HG02938 (cell line): ENCODE results near the gene RNF44.

Experiments
- ATAC-seq: cut with Tn5 transposase; IDR thresholded peaks from one replicate; pipeline ENCODE4 v1.9.1; 2021; ENCODE audit warnings: mild to moderate bottlenecking, moderate library complexity; ENCODE audit not compliant: unreplicated experiment

The RNF44 gene

GRCh38 chr5:176536902-176537553 lies at the start of gene RNF44:
RNF44 (minus strand) TSS chr5:176537402; CDS start chr5:176532472, 4,930 bp downstream.
- ATAC-seq: peak; percentile 50

- no peak for ATAC-seq
Measured at GRCh38 chr5:176583076-176583475, 45.9 kb upstream of the RNF44 start.

- ATAC-seq: no peak
Measured at GRCh38 chr5:176581361-176581760, 44.2 kb upstream of the RNF44 start.

- no peak for ATAC-seq
Measured at GRCh38 chr5:176579323-176579722, 42.1 kb upstream of the RNF44 start.

- ATAC-seq: no peak
Measured at GRCh38 chr5:176578391-176578808, 41.2 kb upstream of the RNF44 start.

GRCh38 chr5:176577312-176578176 lies 40.3 kb upstream of the RNF44 start:
- no peak for ATAC-seq

- no peak for ATAC-seq
Measured at GRCh38 chr5:176575488-176576422, 38.6 kb upstream of the RNF44 start.

- no peak for ATAC-seq
Measured at GRCh38 chr5:176575066-176575465, 37.9 kb upstream of the RNF44 start.

- no peak for ATAC-seq
Measured at GRCh38 chr5:176574297-176574591, 37.0 kb upstream of the RNF44 start.

- peak; percentile 56 for ATAC-seq
Measured at GRCh38 chr5:176573564-176574296, 36.5 kb upstream of the RNF44 start.

- ATAC-seq: no peak
Measured at GRCh38 chr5:176570044-176570443, 32.8 kb upstream of the RNF44 start.

- no peak for ATAC-seq
Measured at GRCh38 chr5:176568657-176569056, 31.5 kb upstream of the RNF44 start.

GRCh38 chr5:176565760-176566288 lies 28.6 kb upstream of the RNF44 start:
- ATAC-seq: no peak

GRCh38 chr5:176564002-176564401 lies 26.8 kb upstream of the RNF44 start:
- ATAC-seq: no peak

GRCh38 chr5:176562189-176562588 lies 25.0 kb upstream of the RNF44 start:
- ATAC-seq: no peak

- ATAC-seq: no peak
Measured at GRCh38 chr5:176561259-176561658, 24.1 kb upstream of the RNF44 start.

- no peak for ATAC-seq
Measured at GRCh38 chr5:176560364-176560763, 23.2 kb upstream of the RNF44 start.

GRCh38 chr5:176559683-176560082 lies 22.5 kb upstream of the RNF44 start:
- no peak for ATAC-seq

GRCh38 chr5:176557846-176558245 lies 20.6 kb upstream of the RNF44 start:
- no peak for ATAC-seq
